Spleen (tissue), 7 donors: Measurements from ENCODE around the gene EZR.

Experiments
- POLR2A ChIP-seq, 3 donors: fragments of 450-650 bp; IDR thresholded peaks; one replicate each; pipeline ENCODE4 v1.5.1; 2017; ENCODE audit warnings: antibody characterized with exemption in 3 of 3, mild to moderate bottlenecking in 1 of 3
- TF ChIP-seq, protein P1 (sequence below), 11 experiments: fragments of 200-600 bp in 7 of 11; fragments of 450-650 bp in 4 of 11; sonication (generic) in 4 of 11; IDR thresholded peaks in 8 of 11; conservative IDR thresholded peaks in 3 of 11; 1 replicate in 7 of 11; 2 replicates in 4 of 11; pipeline versions ENCODE4 v1.4.0 to v1.8.0; 2016 to 2021; ENCODE audit warnings: antibody characterized with exemption in 11 of 11, inconsistent platforms in 4 of 11, mild to moderate bottlenecking in 1 of 11
- donor health status: DM: no; HTN: no; CAD: no; lungs with moderate emphysema.
- donor health status: DM: no; HTN: no; CAD: no.
- donor health status: DM: no; HTN: no; CAD: no.

DNA sequence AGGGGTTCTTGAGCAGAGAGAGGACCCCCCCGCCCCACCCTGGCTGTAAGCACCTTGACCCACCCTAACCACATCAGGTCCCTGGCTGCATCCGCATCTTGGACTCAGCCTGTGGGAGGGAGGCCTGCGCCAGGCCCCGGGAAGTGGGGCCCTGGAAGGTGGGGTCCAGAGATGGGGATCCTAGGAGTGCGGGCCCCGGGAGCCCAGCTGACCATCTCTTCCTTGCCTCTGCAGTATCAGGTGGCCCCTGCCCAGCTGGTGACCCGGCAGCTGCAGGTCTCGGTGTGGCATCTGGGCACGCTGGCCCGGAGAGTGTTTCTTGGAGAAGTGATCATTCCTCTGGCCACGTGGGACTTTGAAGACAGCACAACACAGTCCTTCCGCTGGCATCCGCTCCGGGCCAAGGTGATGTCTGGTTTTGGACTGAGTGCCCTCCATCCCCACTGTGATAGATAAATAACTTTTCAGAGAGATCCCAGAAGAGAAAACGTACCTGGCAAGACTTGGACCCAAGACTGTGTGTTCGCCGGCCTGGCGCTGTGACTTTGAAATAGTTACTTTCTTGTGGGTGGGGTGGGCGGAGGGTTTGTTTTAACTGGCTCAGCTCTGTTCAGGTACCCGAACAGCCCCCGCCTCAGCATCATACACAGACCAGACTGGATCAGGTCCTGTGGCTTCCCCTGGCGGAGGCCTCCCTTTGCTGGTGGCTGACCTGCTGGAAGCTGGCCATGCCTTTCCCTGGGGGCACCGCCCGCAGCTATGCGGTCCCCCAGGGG, 62.0 kb downstream of the EZR start:
- TF ChIP-seq, protein P1, sequence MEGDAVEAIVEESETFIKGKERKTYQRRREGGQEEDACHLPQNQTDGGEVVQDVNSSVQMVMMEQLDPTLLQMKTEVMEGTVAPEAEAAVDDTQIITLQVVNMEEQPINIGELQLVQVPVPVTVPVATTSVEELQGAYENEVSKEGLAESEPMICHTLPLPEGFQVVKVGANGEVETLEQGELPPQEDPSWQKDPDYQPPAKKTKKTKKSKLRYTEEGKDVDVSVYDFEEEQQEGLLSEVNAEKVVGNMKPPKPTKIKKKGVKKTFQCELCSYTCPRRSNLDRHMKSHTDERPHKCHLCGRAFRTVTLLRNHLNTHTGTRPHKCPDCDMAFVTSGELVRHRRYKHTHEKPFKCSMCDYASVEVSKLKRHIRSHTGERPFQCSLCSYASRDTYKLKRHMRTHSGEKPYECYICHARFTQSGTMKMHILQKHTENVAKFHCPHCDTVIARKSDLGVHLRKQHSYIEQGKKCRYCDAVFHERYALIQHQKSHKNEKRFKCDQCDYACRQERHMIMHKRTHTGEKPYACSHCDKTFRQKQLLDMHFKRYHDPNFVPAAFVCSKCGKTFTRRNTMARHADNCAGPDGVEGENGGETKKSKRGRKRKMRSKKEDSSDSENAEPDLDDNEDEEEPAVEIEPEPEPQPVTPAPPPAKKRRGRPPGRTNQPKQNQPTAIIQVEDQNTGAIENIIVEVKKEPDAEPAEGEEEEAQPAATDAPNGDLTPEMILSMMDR (IDR thresholded peaks at IDR 0.05 in 8 of 11, conservative IDR thresholded peaks at IDR 0.05 in 3 of 11): no peak
- TF ChIP-seq POLR2A (IDR thresholded peaks at IDR 0.05): no peak
